Activated naive CD8-positive, alpha-beta T cell (primary cell): ENCODE measurements around the gene TMEM63A.
"Not testable (repeated sequence)": the region's sequence is repeated elsewhere in the genome, so short reads cannot be mapped to it uniquely, and the experiment has no call there.

Source experiments
- H3K27ac Mint-ChIP-seq: one replicate; pipeline ENCODE4 v1.8.0; 2021; ENCODE audit warnings: mixed read lengths
- H3K27me3 Mint-ChIP-seq: one replicate; pipeline ENCODE4 v1.8.0; 2021; ENCODE audit warnings: mixed read lengths
- H3K36me3 Mint-ChIP-seq: one replicate; pipeline ENCODE4 v1.8.0; 2021; ENCODE audit warnings: mixed read lengths
- H3K4me1 Mint-ChIP-seq: one replicate; pipeline ENCODE4 v1.8.0; 2021; ENCODE audit warnings: low read depth, mixed read lengths
- H3K4me3 Mint-ChIP-seq: one replicate; pipeline ENCODE4 v1.8.0; 2021; ENCODE audit warnings: mild to moderate bottlenecking, mixed read lengths
- H3K9me3 Mint-ChIP-seq: one replicate; pipeline ENCODE4 v1.8.0; 2021; ENCODE audit warnings: low read depth, mixed read lengths

The TMEM63A gene

DNA sequence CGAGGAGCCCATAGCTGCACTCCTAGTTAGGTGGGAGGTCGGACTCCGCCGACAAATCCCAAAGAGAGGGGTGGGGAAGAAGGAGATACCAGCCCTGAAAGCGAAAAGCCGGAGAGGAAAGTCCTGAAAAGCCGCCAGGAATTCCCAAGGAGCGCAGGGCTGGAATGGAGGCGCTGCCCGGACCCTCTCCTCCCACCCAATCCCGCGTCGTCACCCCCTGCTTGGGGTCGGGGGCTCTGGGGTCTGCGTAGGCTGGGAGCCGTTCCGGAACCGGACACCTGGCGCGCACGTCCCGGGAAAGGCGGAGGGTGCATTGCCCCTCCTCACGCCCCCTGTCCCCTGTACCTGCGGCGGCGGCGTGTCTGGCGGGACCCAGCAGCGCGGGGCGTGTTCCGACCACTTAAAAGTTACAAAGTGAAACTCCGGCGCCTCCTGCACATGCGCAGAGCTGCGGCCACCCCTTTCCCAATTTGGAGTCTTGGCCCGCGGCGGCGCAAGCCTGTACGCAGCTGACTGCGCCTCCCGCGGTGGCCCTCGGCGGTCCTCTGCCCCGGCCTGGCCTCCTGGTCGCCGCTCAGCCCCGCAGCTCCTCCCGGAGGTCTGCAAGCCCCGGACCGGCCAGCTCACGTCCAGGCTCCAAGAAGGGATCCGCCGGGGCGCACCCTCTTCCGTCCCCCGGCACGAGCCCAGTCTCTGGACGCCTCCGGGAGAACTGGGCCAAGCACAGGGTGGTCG, at the start of gene TMEM63A:
TMEM63A (minus strand) TSS at position 422 of the 735 bp plus-strand sequence. CDS start 4,800 bp downstream, outside the sequence.
- peak within 1 kb of the TSS; percentile 90 for H3K27ac Mint-ChIP-seq
- H3K4me3 Mint-ChIP-seq = peak within 1 kb of the TSS; percentile 90
- H3K36me3 Mint-ChIP-seq = no peaks in the 10 kb centered on the region
- no peaks in the 10 kb centered on the region for H3K27me3 Mint-ChIP-seq
- no peaks in the 10 kb centered on the region for H3K9me3 Mint-ChIP-seq
- peaks cover 51% of the 10 kb centered on the region for H3K4me1 Mint-ChIP-seq

DNA sequence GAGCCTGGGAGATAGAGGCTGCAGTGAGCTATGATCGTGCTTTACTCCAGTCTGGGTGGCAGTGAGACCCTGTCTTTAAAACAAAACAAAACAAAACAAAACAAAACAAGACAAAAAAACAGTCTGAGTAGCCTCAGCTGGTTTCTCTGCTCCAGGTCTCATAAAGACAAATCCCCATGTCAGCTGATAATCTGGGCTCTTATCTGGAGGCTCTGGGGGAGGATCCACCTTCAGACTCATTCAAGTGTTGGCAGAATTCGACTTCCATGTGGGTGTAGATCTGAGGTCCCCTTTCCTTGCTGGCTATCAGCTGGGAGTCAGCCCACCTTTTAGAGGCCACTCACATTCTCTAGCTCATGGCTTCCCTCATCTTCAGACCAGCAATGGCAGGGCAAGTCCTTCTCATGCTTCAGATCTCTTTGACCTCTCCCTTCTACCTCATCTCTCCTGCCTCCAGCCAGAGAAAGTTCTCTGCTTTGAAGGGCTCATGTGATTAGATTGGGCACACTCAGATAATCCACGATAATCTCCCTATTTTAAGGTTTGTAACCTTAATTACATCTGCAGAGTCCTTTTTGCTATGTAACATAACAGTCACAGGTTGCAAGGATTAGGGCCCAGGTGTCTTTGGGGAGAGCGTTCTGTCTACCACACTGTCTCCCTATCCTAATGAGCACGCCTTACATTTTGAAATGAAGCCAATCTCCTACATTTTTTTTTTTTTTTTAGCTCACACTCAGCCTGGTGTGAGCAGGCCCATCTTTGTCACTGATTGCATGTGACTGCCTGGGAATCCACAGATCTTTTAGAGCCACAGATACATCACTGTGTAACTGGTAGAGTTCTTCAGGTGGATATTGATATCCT, 49.3 kb upstream of the TMEM63A start:
- peak overlapping the region; percentile 75 for H3K27ac Mint-ChIP-seq
- no peak overlapping the region for H3K4me3 Mint-ChIP-seq
- H3K4me1 Mint-ChIP-seq = peaks cover 29% of the 10 kb centered on the region
- H3K36me3 Mint-ChIP-seq = no peaks in the 10 kb centered on the region
- H3K9me3 Mint-ChIP-seq = no peaks in the 10 kb centered on the region
- H3K27me3 Mint-ChIP-seq = no peaks in the 10 kb centered on the region

DNA sequence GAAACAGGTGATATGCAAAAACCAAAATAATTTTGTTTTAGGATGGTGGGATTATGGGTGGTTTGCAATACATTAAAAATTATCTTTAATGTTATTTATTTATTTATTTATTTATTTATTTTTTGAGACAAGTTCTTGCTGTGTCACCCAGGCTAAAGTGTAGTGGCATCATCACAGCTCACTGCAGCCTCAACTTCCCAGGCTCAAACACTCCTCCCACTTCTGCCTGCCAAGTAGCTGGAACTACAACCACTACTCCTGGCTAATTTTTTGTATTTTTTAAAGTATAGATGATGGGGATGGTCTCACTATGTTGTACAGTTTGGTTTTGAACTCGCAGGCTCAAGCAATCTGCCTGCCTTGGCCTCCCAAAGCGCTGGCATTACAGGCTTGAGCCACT, 48.4 kb upstream of the TMEM63A start:
- no peak overlapping the region for H3K27ac Mint-ChIP-seq
- H3K36me3 Mint-ChIP-seq = no peaks in the 10 kb centered on the region
- no peak overlapping the region for H3K4me3 Mint-ChIP-seq
- H3K9me3 Mint-ChIP-seq = no peaks in the 10 kb centered on the region
- H3K4me1 Mint-ChIP-seq = peaks cover 32% of the 10 kb centered on the region
- no peaks in the 10 kb centered on the region for H3K27me3 Mint-ChIP-seq

GRCh38 chr1:225929462-225929861, 47.3 kb upstream of the TMEM63A start:
- not testable (repeated sequence) for H3K36me3 Mint-ChIP-seq, H3K9me3 Mint-ChIP-seq, H3K4me3 Mint-ChIP-seq, H3K27me3 Mint-ChIP-seq
- Mint-ChIP-seq H3K4me1 (peaks cover 32% of the 10 kb centered on the region), H3K27ac (peak overlapping the region; percentile 86)

DNA sequence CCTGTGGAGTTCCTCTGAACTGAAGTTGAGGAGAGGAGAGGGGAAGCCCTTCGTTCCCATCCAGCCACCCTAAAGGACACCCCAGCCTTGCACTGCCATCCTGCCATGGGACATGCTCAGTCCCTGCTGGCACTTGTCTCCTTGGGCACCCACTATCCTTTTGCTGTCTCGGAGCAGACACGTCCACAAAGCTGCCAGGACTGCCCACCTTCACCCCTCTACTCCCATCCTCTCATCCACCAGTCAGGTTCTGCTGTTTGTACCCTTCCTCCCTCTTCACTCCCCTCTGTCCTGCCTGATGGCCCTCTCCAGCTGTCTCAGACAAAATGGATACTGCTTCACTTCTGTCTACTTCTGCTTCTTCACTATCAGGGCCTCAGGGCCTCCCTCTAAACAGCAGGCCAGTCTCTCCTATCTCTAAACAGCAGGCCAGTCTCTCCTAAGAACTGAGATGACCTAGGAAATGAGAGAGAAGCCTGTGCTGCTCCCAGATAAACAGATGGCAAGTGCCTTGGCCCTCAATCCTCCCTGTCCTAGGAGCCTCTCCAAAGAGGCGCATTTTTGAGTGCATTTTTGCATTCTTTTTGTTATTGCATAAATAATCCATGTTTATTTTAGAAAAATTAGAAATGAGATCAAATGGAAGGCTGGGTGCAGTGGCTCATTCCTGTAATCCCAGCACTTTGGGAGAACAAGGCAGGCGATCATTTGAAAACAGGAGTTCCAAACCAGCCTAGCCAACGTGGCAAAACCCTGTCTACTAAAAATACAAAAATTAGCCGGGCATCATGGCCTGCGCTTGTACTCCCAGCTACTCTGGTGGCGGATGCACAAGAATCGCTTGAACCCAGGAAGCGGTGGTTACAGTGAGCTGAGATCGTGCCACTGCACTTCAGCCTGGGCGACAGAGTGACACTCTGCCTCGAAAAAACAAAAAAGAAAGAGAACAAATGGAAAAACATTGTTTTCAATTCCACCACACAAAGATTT, 46.3 kb upstream of the TMEM63A start:
- H3K27me3 Mint-ChIP-seq = no peaks in the 10 kb centered on the region
- H3K4me1 Mint-ChIP-seq = peaks cover 36% of the 10 kb centered on the region
- H3K4me3 Mint-ChIP-seq = no peak overlapping the region
- H3K27ac Mint-ChIP-seq = peak overlapping the region; percentile 86
- no peaks in the 10 kb centered on the region for H3K9me3 Mint-ChIP-seq
- H3K36me3 Mint-ChIP-seq = no peaks in the 10 kb centered on the region

DNA sequence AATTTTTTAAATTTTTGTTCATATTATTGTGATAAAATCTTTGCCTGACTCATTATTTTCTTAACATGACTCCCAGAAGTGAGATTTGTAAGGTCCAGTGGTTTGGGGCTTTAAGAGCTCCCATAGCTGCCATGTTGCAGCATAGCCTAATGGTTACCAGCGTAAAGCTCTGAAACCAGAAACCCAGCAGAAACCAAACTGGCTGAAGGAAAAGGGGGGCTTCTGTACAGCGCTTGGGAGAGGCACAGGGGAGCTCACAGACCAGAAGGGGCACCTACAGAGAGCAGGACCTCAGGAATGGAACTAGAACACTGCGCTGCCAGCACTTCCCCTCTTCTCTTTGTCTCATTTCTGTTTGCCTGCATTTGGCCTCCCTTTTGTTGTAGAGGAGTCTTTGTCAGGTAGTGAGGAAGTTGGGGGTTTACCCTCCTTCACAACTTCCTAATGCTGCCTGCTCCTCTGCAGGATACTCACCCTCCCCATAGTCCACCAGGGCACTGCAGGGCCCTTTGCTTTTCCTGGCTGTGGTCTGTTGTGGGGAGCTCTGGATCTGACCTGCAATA, 44.5 kb upstream of the TMEM63A start:
- Mint-ChIP-seq H3K36me3 (no peaks in the 10 kb centered on the region), H3K4me3 (peak overlapping the region; percentile 46), H3K9me3 (no peaks in the 10 kb centered on the region), H3K27me3 (no peaks in the 10 kb centered on the region), H3K27ac (peak overlapping the region; percentile 86), H3K4me1 (peaks cover 48% of the 10 kb centered on the region)

- Mint-ChIP-seq H3K27ac (peak within 1 kb of the TSS; percentile 97), H3K9me3 (no peaks in the 10 kb centered on the region), H3K4me1 (peaks cover 61% of the 10 kb centered on the region), H3K27me3 (no peaks in the 10 kb centered on the region), H3K4me3 (peak within 1 kb of the TSS; percentile 95), H3K36me3 (peaks cover 2% of the 10 kb centered on the region)
Measured at GRCh38 chr1:225923692-225924555, 41.7 kb upstream of the TMEM63A start, which contains the start of gene PYCR2. Gene PYCR2 (minus strand): TSS chr1:225924250. CDS start chr1:225924110, 140 bp downstream.

- Mint-ChIP-seq H3K27me3 (no peaks in the 10 kb centered on the region), H3K4me3 (peak overlapping the region; percentile 95), H3K27ac (peak overlapping the region; percentile 97), H3K9me3 (no peaks in the 10 kb centered on the region), H3K4me1 (peaks cover 56% of the 10 kb centered on the region), H3K36me3 (peaks cover 2% of the 10 kb centered on the region)
Measured at GRCh38 chr1:225923381-225923691, 41.2 kb upstream of the TMEM63A start.

DNA sequence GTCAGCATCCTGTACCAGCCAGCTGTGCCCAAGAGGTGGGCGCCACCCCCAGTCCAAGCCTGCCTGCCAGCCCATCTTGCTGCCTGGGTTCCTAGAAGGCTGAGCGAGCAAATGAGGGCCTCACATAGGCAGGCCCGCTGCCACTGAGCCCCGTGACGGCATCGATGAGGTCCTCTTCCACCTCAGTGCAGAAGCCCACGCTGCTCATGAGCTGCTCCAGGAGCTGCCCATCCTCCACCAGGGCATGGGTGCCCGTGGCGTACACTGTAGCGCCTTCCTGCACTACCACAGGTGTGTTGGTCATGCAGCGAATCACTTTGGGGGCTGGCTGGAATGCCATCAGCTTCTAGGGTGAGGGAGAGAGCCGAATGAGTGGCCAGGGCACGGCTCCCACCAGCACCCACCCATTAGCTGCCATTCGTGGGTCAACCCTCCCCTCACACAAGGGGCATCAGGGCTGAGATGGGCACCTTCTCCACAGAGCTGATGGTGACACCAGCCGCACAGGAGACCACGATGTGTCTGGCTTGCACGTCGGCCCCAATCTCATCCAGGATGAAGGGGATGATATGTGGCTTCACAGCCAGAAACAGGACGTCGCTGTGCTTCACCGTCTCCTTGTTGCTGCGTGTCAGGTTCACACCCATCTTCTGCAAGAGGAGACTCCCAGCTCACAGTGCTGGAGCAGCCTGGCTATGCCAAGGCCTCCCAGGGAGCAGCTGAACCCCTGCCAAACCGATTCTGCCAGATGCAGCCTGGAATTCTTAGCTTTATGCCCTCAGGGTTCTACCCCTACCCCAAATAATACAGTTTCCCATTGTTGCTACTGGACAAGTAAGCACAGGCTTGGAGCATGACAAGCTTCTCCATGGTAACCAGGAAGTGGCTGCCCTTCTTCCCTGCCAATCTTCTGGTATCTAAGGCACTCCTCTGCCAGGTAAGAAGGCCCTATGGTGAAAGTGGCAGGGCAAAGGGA, 39.8 kb upstream of the TMEM63A start:
- Mint-ChIP-seq H3K4me1 (peaks cover 57% of the 10 kb centered on the region), H3K27me3 (no peaks in the 10 kb centered on the region), H3K9me3 (no peaks in the 10 kb centered on the region), H3K36me3 (peaks cover 10% of the 10 kb centered on the region), H3K27ac (peak overlapping the region; percentile 97), H3K4me3 (peak overlapping the region; percentile 95)

DNA sequence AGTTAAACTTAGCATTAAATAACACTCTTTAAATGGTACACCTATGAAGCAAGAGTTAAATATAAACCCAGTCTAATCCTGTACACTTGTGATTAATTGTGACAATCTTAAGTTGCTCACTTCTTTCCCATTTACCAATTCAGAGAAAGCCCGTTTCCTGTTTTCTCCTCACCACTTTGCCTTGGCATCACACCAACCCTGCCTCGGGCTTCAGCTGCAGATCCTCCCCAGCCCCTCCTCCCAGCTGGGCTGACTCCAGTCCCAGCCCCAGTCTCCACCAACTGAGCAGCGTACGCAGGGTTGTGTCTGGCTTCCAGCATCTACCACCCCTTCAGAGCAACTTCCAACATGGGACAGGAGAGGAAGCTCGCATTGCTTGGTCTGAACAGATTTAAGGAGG, 37.7 kb upstream of the TMEM63A start:
- H3K4me1 Mint-ChIP-seq = peaks cover 48% of the 10 kb centered on the region
- peak overlapping the region; percentile 87 for H3K27ac Mint-ChIP-seq
- no peaks in the 10 kb centered on the region for H3K27me3 Mint-ChIP-seq
- H3K9me3 Mint-ChIP-seq = no peaks in the 10 kb centered on the region
- peak overlapping the region; percentile 59 for H3K4me3 Mint-ChIP-seq
- H3K36me3 Mint-ChIP-seq = peaks cover 11% of the 10 kb centered on the region

DNA sequence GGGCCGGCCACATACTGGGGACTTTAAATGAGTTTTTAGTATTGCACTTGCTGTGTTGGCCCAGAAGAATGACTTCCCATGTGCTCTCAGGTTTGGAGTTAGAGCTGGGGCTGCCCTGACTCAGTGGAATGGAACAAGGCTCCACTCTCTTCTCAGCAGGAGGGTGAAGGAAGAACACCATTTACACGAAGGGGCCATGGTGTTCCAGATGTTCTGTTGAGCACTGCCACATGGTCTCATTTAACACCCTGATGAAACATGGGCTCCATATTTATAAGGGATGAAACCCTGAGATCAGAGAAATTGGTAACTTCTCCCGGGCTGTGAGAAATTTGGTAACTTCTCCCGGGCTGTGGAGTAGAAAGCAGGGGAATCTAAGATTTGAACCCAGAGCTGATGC, 36.1 kb upstream of the TMEM63A start:
- Mint-ChIP-seq H3K36me3 (peaks cover 11% of the 10 kb centered on the region), H3K9me3 (no peaks in the 10 kb centered on the region), H3K27ac (no peak overlapping the region), H3K4me1 (peaks cover 44% of the 10 kb centered on the region), H3K4me3 (no peak overlapping the region), H3K27me3 (no peaks in the 10 kb centered on the region)

DNA sequence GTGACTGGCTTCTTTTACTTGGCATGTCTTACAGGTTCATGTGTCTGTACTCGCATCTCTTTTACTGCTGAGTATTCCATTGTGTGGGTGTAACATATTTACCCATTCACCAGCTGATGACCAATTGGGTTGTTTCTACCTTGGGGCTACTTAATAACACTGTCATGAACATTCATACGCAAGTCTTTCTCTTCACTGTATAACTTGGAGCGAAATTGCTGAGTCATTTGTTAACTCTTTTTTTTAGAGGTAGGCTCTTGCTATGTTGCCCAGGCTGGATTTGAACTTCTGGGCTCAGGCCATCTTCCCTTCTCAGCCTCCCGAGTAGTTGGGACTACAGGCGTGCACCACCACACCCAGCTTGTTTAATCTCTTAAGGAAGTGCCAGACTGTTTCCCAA, 35.4 kb upstream of the TMEM63A start:
- no peaks in the 10 kb centered on the region for H3K27me3 Mint-ChIP-seq
- H3K27ac Mint-ChIP-seq = peak overlapping the region; percentile 56
- no peaks in the 10 kb centered on the region for H3K9me3 Mint-ChIP-seq
- H3K4me1 Mint-ChIP-seq = peaks cover 39% of the 10 kb centered on the region
- no peak overlapping the region for H3K4me3 Mint-ChIP-seq
- peaks cover 11% of the 10 kb centered on the region for H3K36me3 Mint-ChIP-seq

DNA sequence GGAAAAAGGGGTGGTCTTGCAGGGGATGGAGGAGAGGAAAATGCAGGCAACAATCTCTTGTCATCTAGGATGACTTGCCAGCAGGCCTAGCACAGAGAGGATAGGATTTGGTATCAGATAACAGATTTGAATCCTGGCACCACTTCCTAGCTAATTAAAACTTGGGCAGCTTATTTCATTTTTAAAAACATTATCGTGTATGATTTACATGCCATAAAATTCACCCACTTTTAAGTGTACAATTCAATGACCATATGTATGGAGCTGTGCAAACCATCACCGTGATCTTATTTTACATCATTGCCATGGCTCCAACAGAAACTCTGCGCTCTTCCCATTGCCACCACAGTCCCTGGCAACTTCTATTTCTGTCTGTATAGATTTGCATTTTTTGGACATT, 34.9 kb upstream of the TMEM63A start:
- no peak overlapping the region for H3K4me3 Mint-ChIP-seq
- H3K36me3 Mint-ChIP-seq = peaks cover 11% of the 10 kb centered on the region
- H3K4me1 Mint-ChIP-seq = peaks cover 37% of the 10 kb centered on the region
- H3K27ac Mint-ChIP-seq = peak overlapping the region; percentile 56
- no peaks in the 10 kb centered on the region for H3K27me3 Mint-ChIP-seq
- H3K9me3 Mint-ChIP-seq = no peaks in the 10 kb centered on the region
